Vagina (tissue), 2 donors: Measurements from ENCODE around the gene LCK.

Source experiments
- CTCF ChIP-seq, 3 experiments: fragments of 450-650 bp in 2 of 3; fragments of 200-600 bp in 1 of 3; sonication (generic) in 1 of 3; IDR thresholded peaks; one replicate each; pipeline ENCODE4 v1.5.1; 2017 to 2019; ENCODE audit warnings: antibody characterized with exemption in 3 of 3, mild to moderate bottlenecking in 2 of 3, moderate library complexity in 2 of 3
- POLR2AphosphoS5 ChIP-seq, 2 donors: sonication (generic); formaldehyde crosslinking; IDR thresholded peaks; one replicate each; pipeline ENCODE4 v1.9.0; 2017; ENCODE audit warnings: antibody characterized with exemption in 2 of 2, mild to moderate bottlenecking in 2 of 2, low read depth in 1 of 2; ENCODE audit not compliant: insufficient read depth in 1 of 2

DNA sequence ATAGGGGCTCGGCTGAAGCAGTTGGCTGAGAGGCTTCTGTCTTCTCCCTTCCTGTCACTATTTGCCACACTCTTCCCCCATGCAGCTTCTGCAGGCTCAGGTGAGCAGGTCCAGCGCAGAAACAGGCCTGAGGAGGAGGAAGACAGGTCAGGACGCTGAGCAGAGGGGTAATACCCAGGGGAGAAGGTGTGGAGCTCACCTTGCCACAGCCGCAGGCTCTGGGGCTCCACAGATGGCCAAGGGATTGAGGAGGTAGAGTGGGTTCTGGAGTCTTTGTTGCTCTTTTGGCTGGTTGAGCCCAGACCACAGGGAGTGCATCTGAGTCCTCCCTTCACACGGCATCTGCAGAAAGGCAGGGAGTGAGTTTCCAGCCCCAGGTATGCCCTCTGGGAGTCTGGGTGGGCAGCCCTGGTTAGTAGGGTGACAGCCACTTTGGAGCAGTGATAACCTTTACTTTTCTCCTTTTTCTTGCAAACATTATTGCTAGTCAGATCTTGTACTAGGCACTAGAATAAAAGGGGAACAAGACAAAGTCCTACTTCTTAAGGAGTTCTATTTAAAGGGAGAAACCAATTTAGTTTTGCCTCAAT is 19.1 kb upstream of the LCK start:
- no peak for TF ChIP-seq POLR2AphosphoS5 (IDR thresholded peaks at IDR 0.05; ENCODE audit: insufficient read depth in 1 of 2, low read depth in 1 of 2)
- TF ChIP-seq CTCF (IDR thresholded peaks at IDR 0.05) = no peak
